Stimulated activated CD8-positive, alpha-beta memory T cell treated with anti-CD3 and anti-CD28 coated beads, Interleukin-2, amount 100 ng/mL, for 48 hours (primary cell): ENCODE results near the gene HLA-DPA1.
"Not testable (repeated sequence)": the region's sequence is repeated elsewhere in the genome, so short reads cannot be mapped to it uniquely, and the experiment has no call there.

Experiments used
- DNase-seq, 2 donors: peaks; one replicate each; pipeline ENCODE4 v3.0.0-alpha.2; 2020; ENCODE audit warnings: low read depth in 2 of 2

Gene HLA-DPA1

GRCh38 chr6:33073431-33073871, at the start of gene HLA-DPA1:
HLA-DPA1 (minus strand) TSS chr6:33073649.
- no peak for DNase-seq

- DNase-seq = no peak
These were observed 49.7 kb upstream of the HLA-DPA1 start for GRCh38 chr6:33123181-33123580.

- no peak for DNase-seq
These were observed 46.6 kb upstream of the HLA-DPA1 start for GRCh38 chr6:33120001-33120400.

GRCh38 chr6:33118525-33119123, 45.2 kb upstream of the HLA-DPA1 start:
- no peak for DNase-seq

GRCh38 chr6:33117811-33118277, 44.4 kb upstream of the HLA-DPA1 start:
- no peak for DNase-seq

GRCh38 chr6:33116841-33117711, 43.6 kb upstream of the HLA-DPA1 start:
- DNase-seq = no peak

- no peak for DNase-seq
These were observed 43.0 kb upstream of the HLA-DPA1 start for GRCh38 chr6:33116417-33116816.

- DNase-seq = no peak
These were observed 41.0 kb upstream of the HLA-DPA1 start for GRCh38 chr6:33114406-33114805.

- DNase-seq = no peak
These were observed 40.3 kb upstream of the HLA-DPA1 start for GRCh38 chr6:33113755-33114154.

- no peak for DNase-seq
These were observed 38.7 kb upstream of the HLA-DPA1 start for GRCh38 chr6:33112148-33112547.

- DNase-seq = no peak
These were observed 34.9 kb upstream of the HLA-DPA1 start for GRCh38 chr6:33108307-33108706.

- no peak for DNase-seq
These were observed 34.2 kb upstream of the HLA-DPA1 start for GRCh38 chr6:33107641-33108040.

GRCh38 chr6:33105916-33106871, 32.7 kb upstream of the HLA-DPA1 start:
- no peak for DNase-seq

GRCh38 chr6:33105386-33105785, 31.9 kb upstream of the HLA-DPA1 start:
- no peak for DNase-seq

- DNase-seq = no peak
These were observed 31.4 kb upstream of the HLA-DPA1 start for GRCh38 chr6:33104887-33105286.

GRCh38 chr6:33103776-33104175, 30.3 kb upstream of the HLA-DPA1 start:
- DNase-seq = no peak

GRCh38 chr6:33101121-33101737, 27.8 kb upstream of the HLA-DPA1 start:
- not testable (repeated sequence) for DNase-seq

- no peak for DNase-seq
These were observed 22.2 kb upstream of the HLA-DPA1 start for GRCh38 chr6:33095681-33096080.

GRCh38 chr6:33093855-33094254, 20.4 kb upstream of the HLA-DPA1 start:
- DNase-seq = no peak

- DNase-seq = no peak
These were observed 18.9 kb upstream of the HLA-DPA1 start for GRCh38 chr6:33092385-33092784.

- peak; percentile 40 to 53 for DNase-seq
These were observed 18.5 kb upstream of the HLA-DPA1 start for GRCh38 chr6:33091957-33092356.
